HepG2 (cell line): ENCODE results near the gene EOMES. TPM values are rescaled to one million over a fixed set of nuclear protein-coding genes. Genes with fewer than 3 reads are reported as not detected.

Source experiments
- FOSL2 ChIP-seq: sonication (generic); formaldehyde crosslinking; IDR thresholded peaks from 2 replicates; pipeline ENCODE4 v1.4.0; 2020; ENCODE audit warnings: missing genetic modification reagents
- FOXA3 ChIP-seq: IDR thresholded peaks from 2 replicates; pipeline ENCODE4 v1.6.1; 2016; ENCODE audit warnings: missing genetic modification reagents, missing compliant biosample characterization
- HMG20A ChIP-seq: IDR thresholded peaks from 2 replicates; pipeline ENCODE4 v1.6.1; 2016; ENCODE audit warnings: borderline replicate concordance
- KDM4B ChIP-seq: sonication (generic); formaldehyde crosslinking; IDR thresholded peaks from 2 replicates; pipeline ENCODE4 v1.4.0; 2020; ENCODE audit warnings: missing genetic modification reagents
- RBAK ChIP-seq: sonication (generic); formaldehyde crosslinking; IDR thresholded peaks from 2 replicates; pipeline ENCODE4 v1.5.1; 2020; ENCODE audit warnings: mild to moderate bottlenecking, missing genetic modification reagents
- SALL2 ChIP-seq: sonication (generic); formaldehyde crosslinking; IDR thresholded peaks from 2 replicates; pipeline ENCODE4 v1.8.1; 2023; ENCODE audit warnings: mild to moderate bottlenecking, missing genetic modification reagents, inconsistent platforms
- SOX6 ChIP-seq, 2 experiments: fragments of 450-650 bp in 1 of 2; sonication (generic) in 1 of 2; formaldehyde crosslinking in 1 of 2; IDR thresholded peaks; 2 replicates each; pipeline versions ENCODE4 v1.4.0 to v1.6.1; 2017 to 2020; ENCODE audit warnings: antibody characterized with exemption in 1 of 2, mild to moderate bottlenecking in 1 of 2, missing genetic modification reagents in 1 of 2
- TBX2 ChIP-seq: sonication (generic); formaldehyde crosslinking; IDR thresholded peaks from 2 replicates; pipeline ENCODE4 v1.5.0; 2020; ENCODE audit warnings: missing genetic modification reagents, mild to moderate bottlenecking, borderline replicate concordance
- polyA plus RNA-seq, 8 experiments: library from polyadenylated mRNA; depleted of rRNA in 3 of 8; stranded (reverse) in 7 of 8; unstranded in 1 of 8; fragments of >200 nt; fragmentation: Illumina TruSeq in 4 of 8; extraction: Trizol in 4 of 8; gene quantifications; 2 replicates each; pipeline versions ENCODE4 v1.2.1 to v1.2.3, GENCODE V29; 2011 to 2016; ENCODE audit warnings: low read depth in 4 of 8, missing spikeins in 1 of 8, mixed read lengths in 1 of 8; ENCODE audit not compliant: insufficient read depth in 1 of 8
- total RNA-seq, 5 experiments: library from RNA; depleted of rRNA; stranded (reverse); fragments of >200 nt; fragmentation: Illumina TruSeq; extraction: Trizol; gene quantifications; 2 replicates each; pipeline ENCODE4 v1.2.3, GENCODE V29; 2016; ENCODE audit warnings: low read depth in 1 of 5
- TF ChIP-seq, protein P1 (sequence below): IDR thresholded peaks from 2 replicates; pipeline ENCODE4 v1.4.0; 2020; ENCODE audit warnings: mild to moderate bottlenecking, missing genetic modification reagents

The EOMES gene
- total and polyA plus RNA-seq, 2 of the 13 experiments (the other 11 are each of a cell fraction or from before 2014, with no cell fraction given), result 0.11 to 0.12 TPM

DNA sequence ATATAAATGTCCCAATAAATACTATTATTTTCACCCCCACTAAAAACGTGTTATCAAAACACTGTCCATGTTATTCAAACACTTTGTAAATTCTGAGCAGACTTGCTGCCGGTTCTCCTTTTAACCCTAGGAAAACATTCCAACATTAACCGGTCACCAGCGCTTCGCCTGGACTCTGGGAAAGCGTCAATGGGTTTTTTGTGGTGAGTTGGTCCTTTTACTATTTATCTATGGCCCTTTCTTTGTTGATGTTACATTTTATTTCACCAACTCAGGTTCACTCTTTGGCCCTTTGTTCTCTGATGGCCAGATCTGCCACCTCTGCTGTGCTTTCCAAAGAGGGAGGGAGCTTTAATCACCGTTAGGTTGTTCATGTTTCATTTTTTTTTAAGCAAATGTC lies 4.1 kb upstream of the EOMES start (continued):
- TF ChIP-seq, protein P1, sequence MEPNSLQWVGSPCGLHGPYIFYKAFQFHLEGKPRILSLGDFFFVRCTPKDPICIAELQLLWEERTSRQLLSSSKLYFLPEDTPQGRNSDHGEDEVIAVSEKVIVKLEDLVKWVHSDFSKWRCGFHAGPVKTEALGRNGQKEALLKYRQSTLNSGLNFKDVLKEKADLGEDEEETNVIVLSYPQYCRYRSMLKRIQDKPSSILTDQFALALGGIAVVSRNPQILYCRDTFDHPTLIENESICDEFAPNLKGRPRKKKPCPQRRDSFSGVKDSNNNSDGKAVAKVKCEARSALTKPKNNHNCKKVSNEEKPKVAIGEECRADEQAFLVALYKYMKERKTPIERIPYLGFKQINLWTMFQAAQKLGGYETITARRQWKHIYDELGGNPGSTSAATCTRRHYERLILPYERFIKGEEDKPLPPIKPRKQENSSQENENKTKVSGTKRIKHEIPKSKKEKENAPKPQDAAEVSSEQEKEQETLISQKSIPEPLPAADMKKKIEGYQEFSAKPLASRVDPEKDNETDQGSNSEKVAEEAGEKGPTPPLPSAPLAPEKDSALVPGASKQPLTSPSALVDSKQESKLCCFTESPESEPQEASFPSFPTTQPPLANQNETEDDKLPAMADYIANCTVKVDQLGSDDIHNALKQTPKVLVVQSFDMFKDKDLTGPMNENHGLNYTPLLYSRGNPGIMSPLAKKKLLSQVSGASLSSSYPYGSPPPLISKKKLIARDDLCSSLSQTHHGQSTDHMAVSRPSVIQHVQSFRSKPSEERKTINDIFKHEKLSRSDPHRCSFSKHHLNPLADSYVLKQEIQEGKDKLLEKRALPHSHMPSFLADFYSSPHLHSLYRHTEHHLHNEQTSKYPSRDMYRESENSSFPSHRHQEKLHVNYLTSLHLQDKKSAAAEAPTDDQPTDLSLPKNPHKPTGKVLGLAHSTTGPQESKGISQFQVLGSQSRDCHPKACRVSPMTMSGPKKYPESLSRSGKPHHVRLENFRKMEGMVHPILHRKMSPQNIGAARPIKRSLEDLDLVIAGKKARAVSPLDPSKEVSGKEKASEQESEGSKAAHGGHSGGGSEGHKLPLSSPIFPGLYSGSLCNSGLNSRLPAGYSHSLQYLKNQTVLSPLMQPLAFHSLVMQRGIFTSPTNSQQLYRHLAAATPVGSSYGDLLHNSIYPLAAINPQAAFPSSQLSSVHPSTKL, result peak; percentile 19; the same call in 1 of the 2 replicates
- TF ChIP-seq SALL2 (CRISPR knock-in tag), result no peak
- peak; percentile 35; the same call in 1 of the 2 replicates for TF ChIP-seq FOSL2 (CRISPR knock-in tag)
- TF ChIP-seq TBX2 (CRISPR knock-in tag), result peak; percentile 42; the same call in 1 of the 2 replicates
- TF ChIP-seq KDM4B (CRISPR knock-in tag), result no peak
- TF ChIP-seq FOXA3, result peak; percentile 31; the same call in 1 of the 2 replicates
- TF ChIP-seq SOX6 (IDR thresholded peaks at IDR 0.05), result no peak
- TF ChIP-seq SOX6 (CRISPR knock-in tag; IDR thresholded peaks at IDR 0.05), result peak; percentile 49; the same call in 1 of the 2 replicates
- peak; percentile 34; the same call in 1 of the 2 replicates for TF ChIP-seq HMG20A (CRISPR knock-in tag)
- TF ChIP-seq RBAK (CRISPR knock-in tag), result no peak
